ENCODE results near the gene ELAVL4.

ELAVL4 gene

DNA sequence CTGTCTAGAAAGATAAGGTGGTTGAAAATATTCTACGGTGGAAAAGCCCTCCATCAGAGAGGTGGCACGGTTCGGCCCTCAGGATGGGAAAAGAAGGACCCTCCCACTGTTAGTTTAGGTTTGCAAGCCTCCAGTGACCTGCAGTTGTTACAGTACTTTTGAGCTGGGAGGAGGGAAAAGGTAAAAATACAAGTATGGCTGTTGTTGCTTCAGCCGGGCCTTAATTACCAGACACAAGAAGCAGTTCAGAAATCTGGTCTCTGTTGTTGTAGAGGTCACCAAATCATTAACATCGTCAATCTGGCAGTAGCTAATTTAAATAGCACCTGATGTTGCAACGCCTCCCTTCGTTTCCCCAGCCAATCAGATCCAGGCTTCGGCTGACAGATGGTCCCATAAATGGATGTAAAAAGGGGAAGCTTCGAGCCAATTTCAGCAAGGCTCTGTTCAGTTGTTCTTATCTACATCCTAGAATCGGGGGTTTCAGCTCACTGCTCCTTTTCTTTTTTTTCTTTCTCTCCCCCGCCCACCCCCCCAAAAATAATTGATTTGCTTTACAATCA, at the start of gene ELAVL4:
Gene ELAVL4, plus strand, starts transcription at position 424 of the 563 bp plus-strand sequence. CDS start 270 bp downstream, outside the sequence.
- DNase-seq (ENCODE audit: low read depth) = no peak

DNA sequence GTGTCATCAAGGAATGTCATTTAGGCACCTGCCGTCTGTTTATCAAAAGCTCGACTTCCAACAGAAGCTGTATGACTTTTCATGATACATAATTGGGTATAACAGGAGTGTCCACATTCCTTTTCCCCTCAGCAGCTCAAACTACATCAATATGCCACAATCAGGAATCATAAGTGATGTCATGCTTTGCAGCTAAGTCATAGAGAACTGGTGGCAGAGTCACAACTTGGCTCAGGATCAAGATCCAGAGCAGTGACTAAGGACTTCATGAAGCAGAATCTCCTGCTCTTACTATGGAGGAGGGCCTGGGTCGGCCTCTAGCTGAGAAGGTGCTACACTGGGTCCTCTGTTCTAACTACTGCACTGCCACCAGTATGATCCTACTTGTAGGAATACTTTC, 48.4 kb upstream of the ELAVL4 start:
- no peak for DNase-seq (ENCODE audit: low read depth)

GRCh38 chr1:50066806-50067205, 41.9 kb upstream of the ELAVL4 start:
- DNase-seq (ENCODE audit: low read depth) = no peak

DNA sequence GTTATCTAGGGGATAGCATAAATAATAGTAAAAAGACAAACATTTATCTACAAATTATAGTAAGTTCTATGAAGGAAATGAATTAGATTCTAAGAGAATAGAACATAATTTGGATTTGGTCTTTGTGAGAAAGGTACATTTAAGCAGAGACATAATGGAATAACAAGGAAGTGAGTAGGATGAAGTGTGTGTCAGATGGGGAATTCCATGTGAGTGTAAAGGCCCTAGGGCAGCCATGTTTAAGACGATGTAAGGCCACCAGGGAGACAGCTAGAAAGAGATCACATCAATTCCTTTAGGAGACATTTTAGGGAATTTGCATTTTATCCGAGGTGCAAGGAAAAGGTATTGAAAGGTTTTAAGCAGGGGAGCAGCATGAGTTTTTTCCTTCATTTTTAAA, 33.8 kb upstream of the ELAVL4 start:
- DNase-seq (ENCODE audit: low read depth) = no peak

DNA sequence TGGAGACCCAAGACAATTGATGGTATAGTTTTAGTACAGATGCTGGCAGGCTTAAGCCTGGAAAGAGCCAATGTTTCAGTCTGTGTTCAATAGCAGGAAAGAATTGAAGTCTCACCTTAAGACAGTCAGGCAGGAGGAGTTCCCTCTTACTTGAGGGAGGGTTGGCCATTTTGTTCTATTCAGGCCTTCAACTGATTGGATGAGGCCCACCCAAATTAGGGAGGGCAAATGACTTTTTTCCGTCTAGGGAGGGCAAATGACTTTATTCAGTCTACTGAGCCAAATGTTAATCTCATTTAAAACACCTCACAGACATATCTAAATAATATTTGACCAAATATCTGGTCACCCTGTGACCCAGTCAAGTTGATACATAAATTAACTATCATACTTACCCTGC, 31.4 kb upstream of the ELAVL4 start:
- no peak for DNase-seq (ENCODE audit: low read depth)

DNA sequence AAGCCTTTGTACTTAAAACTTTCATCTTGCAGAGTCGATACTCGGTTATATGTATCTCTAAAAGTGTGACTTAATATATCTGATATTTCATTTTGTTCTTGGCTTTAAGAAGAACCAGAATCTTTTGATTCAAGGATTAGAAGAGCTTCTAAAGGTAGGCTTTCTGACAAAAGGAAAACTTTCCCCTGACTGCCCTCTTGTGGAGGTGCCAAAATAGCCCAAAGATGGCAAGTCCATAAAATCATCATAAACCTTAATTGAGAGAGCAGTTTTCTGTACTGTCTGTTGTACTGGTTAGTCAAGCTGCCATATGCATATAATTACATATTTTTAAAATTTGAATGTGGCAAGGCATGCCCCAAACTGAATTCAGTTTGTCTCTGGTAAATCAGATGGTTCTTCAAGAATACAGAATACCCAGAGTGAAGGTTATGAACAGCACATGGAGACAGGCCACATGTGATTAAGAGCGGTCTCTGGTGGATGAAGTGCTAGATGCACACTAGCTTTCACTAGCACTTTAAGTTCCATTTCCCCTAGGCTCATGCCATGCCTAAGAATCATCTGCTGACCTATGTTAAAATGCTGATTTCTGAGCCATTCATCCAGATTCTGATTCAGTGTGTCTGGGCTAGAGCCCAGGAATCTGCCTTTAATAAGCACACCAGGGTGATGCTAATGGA, 27.7 kb upstream of the ELAVL4 start:
- no peak for DNase-seq (ENCODE audit: low read depth)

GRCh38 chr1:50084389-50084788, 24.3 kb upstream of the ELAVL4 start:
- no peak for DNase-seq (ENCODE audit: low read depth)

GRCh38 chr1:50091068-50091467, 17.7 kb upstream of the ELAVL4 start:
- no peak for DNase-seq (ENCODE audit: low read depth)

DNA sequence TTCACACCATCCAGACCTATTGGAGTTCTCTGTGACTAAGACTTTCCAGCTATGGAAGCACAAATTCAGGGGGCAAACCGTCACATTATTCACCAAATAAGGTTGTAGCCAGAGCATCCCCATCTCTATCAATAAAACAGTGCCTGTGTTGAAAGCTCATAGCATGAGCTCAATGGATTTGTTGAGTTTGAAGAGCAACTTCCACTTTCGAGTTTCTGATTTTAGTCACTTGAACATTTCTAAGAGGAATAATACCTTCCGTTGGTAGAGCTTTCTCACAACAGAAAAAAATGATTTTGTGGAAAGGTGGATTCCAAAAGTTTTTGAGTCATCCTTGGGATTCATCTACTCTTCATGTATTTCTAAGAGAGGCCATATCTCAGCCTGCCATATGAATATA, 13.0 kb upstream of the ELAVL4 start:
- DNase-seq (ENCODE audit: low read depth) = no peak

- no peak for DNase-seq (ENCODE audit: low read depth)
These were observed 11.6 kb upstream of the ELAVL4 start for GRCh38 chr1:50097021-50097679.

GRCh38 chr1:50097791-50098190, 10.9 kb upstream of the ELAVL4 start:
- no peak for DNase-seq (ENCODE audit: low read depth)

- no peak for DNase-seq (ENCODE audit: low read depth)
These were observed 10.1 kb upstream of the ELAVL4 start for GRCh38 chr1:50098591-50099021.

GRCh38 chr1:50099654-50100053, 9.1 kb upstream of the ELAVL4 start:
- no peak for DNase-seq (ENCODE audit: low read depth)

DNA sequence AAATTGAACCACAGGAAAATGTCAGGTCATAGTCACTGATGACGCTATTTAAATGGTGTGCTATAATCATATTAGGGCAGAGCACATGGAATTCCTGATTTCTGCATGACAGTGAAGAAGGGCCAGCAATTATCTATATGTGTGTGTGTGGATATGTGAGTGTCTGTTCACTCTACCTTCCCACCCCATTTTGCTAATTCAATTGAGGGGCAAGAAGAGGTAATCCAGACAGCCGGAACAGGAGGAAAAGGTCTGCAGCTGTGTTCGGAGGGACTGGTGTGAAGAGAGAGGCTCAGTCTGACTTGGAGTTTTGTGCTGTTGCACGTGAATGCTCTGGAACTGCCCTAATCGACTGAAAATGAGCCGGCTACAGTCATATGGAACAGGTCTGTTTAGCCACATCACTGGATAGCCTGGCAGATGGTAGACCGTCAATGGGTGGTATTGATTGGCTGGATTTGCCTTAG, 5.1 kb upstream of the ELAVL4 start:
- no peak for DNase-seq (ENCODE audit: low read depth)

GRCh38 chr1:50105433-50105832, 3.3 kb upstream of the ELAVL4 start:
- DNase-seq (ENCODE audit: low read depth) = no peak

DNA sequence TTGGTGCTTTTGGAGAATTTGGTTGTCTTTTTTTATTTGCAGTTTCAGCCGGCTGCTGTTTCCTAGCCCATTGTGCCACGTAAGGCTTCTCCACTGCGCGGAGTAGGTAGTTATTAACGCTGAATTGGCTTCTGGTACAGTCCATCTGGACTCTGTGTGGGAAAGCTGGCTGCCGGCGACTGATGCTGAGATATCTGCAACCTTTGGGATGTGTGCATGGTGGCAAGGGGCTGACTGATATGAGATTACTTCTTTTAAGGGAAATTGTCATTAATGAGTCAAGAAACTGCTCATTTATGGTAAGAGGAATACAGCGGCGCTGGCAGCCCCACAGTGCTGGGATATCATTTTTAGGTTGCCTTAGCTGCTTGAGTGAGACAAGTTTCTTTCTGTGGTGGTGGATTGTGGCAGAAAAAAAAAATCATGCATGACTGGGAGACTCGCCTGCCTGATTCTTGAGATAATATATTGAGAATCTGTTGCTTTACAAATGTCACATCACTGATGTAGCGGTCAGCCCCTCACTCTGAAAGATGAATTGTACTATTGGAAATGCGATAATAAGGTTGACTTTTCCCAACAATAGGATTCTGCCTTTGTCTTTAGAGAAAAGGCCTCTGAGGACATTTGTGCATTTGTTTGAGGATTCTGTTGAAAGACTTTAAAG, 2.5 kb upstream of the ELAVL4 start:
- DNase-seq (ENCODE audit: low read depth) = no peak

DNA sequence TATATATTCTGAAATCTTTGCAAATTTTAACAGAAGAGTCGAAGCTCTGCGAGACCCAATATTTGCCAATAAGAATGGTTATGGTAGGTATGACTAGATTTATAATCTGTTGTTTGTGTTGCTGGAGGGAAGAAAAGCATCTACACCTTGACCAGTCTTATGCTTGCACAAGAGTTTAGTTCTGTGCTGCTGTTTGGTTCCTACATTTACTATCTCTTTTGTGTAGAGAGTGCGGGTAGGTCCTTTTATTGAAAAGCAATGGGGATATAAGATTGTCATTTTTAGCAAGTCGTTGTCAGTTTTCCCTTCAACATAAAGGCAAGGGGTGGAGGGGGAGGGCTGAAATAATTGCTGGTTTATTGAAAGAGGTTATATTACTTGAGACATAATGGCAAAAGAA, 396 bp downstream of the ELAVL4 start:
- no peak for DNase-seq (ENCODE audit: low read depth)

DNA sequence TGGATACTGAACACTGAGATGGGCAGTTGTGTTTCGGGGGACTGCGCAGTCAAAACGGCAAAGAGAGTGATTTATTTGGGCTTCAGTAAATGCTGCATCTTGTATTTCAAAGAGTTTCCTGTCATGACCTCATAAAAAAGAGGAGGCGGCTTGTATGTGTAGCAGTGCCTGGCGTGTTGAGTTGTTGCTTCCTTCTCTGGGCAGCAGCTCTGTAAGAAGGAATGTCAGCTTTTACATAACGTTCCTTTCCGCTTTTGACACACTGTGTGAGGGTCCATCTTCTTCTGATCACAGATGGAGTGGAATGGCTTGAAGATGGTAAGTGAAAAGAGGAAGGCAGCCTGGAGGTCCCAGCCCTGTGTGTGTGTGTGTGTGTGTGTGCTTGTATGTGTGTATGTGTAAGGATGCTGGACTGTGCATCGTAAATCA, 941 bp downstream of the ELAVL4 start:
- no peak for DNase-seq (ENCODE audit: low read depth)

DNA sequence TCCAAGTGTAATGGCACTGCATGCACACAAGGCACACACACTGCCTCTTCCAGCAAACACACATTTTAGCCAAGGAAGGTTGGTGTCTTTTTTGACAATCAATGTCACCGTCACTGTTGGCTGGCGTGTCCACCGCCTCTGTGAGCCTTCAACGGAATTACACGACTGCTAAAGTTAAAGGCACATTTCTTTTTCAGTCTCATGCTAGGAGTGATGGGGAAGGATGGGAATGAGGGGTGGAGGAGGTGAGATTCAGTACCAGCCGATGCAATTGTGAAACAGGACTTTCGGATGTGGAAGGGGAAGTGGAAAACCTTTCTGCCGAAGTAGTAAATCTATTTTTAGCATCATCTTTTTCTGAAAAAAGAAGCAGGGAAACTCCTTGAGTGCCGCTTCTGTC, 1.4 kb downstream of the ELAVL4 start:
- no peak for DNase-seq (ENCODE audit: low read depth)

- DNase-seq (ENCODE audit: low read depth) = no peak
These were observed 1.9 kb downstream of the ELAVL4 start for GRCh38 chr1:50110656-50111055.

- no peak for DNase-seq (ENCODE audit: low read depth)
These were observed 2.8 kb downstream of the ELAVL4 start for GRCh38 chr1:50111503-50111902.

DNA sequence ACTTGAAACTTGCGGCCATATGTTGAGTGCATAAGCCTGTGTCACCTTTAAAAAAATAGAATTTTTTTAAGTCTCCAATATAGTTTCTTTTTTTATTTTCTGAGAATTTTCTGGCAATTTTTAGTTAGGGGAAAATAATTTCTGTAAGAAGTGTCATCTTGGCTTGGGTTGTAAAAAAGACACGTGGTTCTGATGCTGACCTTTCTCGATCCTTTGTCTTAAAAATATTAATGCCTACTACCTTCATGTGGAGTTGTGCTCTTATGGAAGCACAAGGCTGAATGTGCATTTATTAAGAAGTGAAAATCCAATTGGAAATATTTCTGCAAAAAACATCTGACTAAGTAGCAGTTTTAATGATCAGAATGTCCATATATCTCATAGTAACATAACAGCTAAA, 3.5 kb downstream of the ELAVL4 start:
- no peak for DNase-seq (ENCODE audit: low read depth)

- DNase-seq (ENCODE audit: low read depth) = no peak
These were observed 14.4 kb downstream of the ELAVL4 start for GRCh38 chr1:50123071-50123470.
